SK-N-SH (cell line): ENCODE results near the gene B2M. TPM values are rescaled to one million over a fixed set of nuclear protein-coding genes. Genes with fewer than 3 reads are reported as not detected.

Experiments used
- CTCF ChIA-PET: fragments of 300-600, 350-600 bp; formaldehyde crosslinking; extraction: SDS; loops from one replicate; lab custom pipeline; 2021; lab: Yijun Ruan, JAX
- POLR2A ChIA-PET: fragments of 350-600 bp; sonication (Branson Sonifier 250); formaldehyde crosslinking; extraction: SDS; loops from one replicate; lab custom pipeline; 2020; ENCODE audit warnings: antibody characterized with exemption, inconsistent platforms; lab: Yijun Ruan, JAX
- DNase-seq: peaks from one replicate; pipeline ENCODE4 v3.0.0; 2012
- H2AFZ ChIP-seq: fragments of 200-600 bp; sonication (generic); 2 replicates; pipeline ENCODE4 v1.8.1; 2016; ENCODE audit warnings: antibody characterized with exemption, mild to moderate bottlenecking, low read depth
- H3F3A ChIP-seq: fragments of 200-600 bp; sonication (generic); replicated peaks from 2 replicates; pipeline ENCODE3; 2016; ENCODE audit warnings: antibody characterized with exemption, mild to moderate bottlenecking; ENCODE audit not compliant: insufficient read depth
- H3K27ac ChIP-seq, 2 experiments: fragments of 200-500 bp in 1 of 2; fragments of 200-600 bp in 1 of 2; sonication (Bioruptor generic) in 1 of 2; sonication (generic), shearing (Covaris generic) in 1 of 2; 2 replicates each; pipeline versions ENCODE4 v1.5.1 to v1.6.1; 2014 to 2016; ENCODE audit warnings: low read depth in 2 of 2, inconsistent platforms in 1 of 2, low read length in 1 of 2, mild to moderate bottlenecking in 1 of 2, mixed read lengths in 1 of 2
- H3K27me3 ChIP-seq: fragments of 200-600 bp; sonication (generic), shearing (Covaris generic); 2 replicates; pipeline ENCODE4 v1.6.1; 2016; ENCODE audit warnings: mixed run types; ENCODE audit not compliant: insufficient read depth
- H3K36me3 ChIP-seq, 2 experiments: fragments of 200-500 bp in 1 of 2; fragments of 200-600 bp in 1 of 2; sonication (Bioruptor generic) in 1 of 2; sonication (generic) in 1 of 2; replicated peaks in 1 of 2; 2 replicates each; pipeline versions ENCODE3 to v1.5.1; 2014 to 2016; ENCODE audit warnings: low read length in 1 of 2, mild to moderate bottlenecking in 1 of 2; ENCODE audit not compliant: insufficient read depth in 2 of 2, control insufficient read depth in 1 of 2
- H3K4me1 ChIP-seq, 2 experiments: fragments of 200-500 bp in 1 of 2; fragments of 200-600 bp in 1 of 2; sonication (Bioruptor generic) in 1 of 2; sonication (generic), shearing (Covaris generic) in 1 of 2; 2 replicates each; pipeline versions ENCODE4 v1.5.1 to v1.6.1; 2014 to 2016; ENCODE audit warnings: low read depth in 1 of 2, low read length in 1 of 2, mixed run types in 1 of 2; ENCODE audit not compliant: insufficient read depth in 2 of 2, control insufficient read depth in 1 of 2
- H3K4me2 ChIP-seq: fragments of 200-600 bp; sonication (generic), shearing (Covaris generic); 2 replicates; pipeline ENCODE4 v1.6.1; 2017; ENCODE audit warnings: mixed run types
- H3K4me3 ChIP-seq, 2 experiments: fragments of 200-500 bp in 1 of 2; fragments of 200-600 bp in 1 of 2; sonication (Bioruptor generic) in 1 of 2; sonication (generic), shearing (Covaris generic) in 1 of 2; 2 replicates each; pipeline versions ENCODE4 v1.5.1 to v1.8.1; 2014 to 2016; ENCODE audit warnings: low read depth in 2 of 2, inconsistent platforms in 1 of 2, low read length in 1 of 2, mild to moderate bottlenecking in 1 of 2, mixed read lengths in 1 of 2, moderate library complexity in 1 of 2
- H3K79me2 ChIP-seq: fragments of 200-600 bp; sonication (generic); 2 replicates; pipeline ENCODE4 v1.8.1; 2017; ENCODE audit warnings: mild to moderate bottlenecking; ENCODE audit not compliant: insufficient read depth
- H3K9ac ChIP-seq: fragments of 200-600 bp; sonication (generic); 2 replicates; pipeline ENCODE4 v1.6.1; 2017; ENCODE audit warnings: mixed run types
- H3K9me2 ChIP-seq: fragments of 200-600 bp; sonication (generic); 2 replicates; pipeline ENCODE4 v1.6.1; 2017; ENCODE audit warnings: mixed run types
- H3K9me3 ChIP-seq: fragments of 200-600 bp; sonication (generic); 2 replicates; pipeline ENCODE4 v1.6.1; 2017; ENCODE audit warnings: mixed run types, mild to moderate bottlenecking, moderate library complexity
- H4K20me1 ChIP-seq: fragments of 200-600 bp; sonication (generic); 2 replicates; pipeline ENCODE4 v1.6.1; 2017; ENCODE audit warnings: mild to moderate bottlenecking, mixed run types; ENCODE audit not compliant: insufficient read depth
- CHD2 ChIP-seq: fragments of 150-350 bp; IDR thresholded peaks from 2 replicates; pipeline ENCODE4 v1.6.1; 2018; ENCODE audit warnings: low read length; ENCODE audit not compliant: partially characterized antibody
- ELF1 ChIP-seq: IDR thresholded peaks from 2 replicates; pipeline ENCODE4 v1.4.0; 2012
- FOXM1 ChIP-seq: IDR thresholded peaks from 2 replicates; pipeline ENCODE4 v1.4.0; 2012; ENCODE audit warnings: low read depth, mild to moderate bottlenecking
- GABPA ChIP-seq: IDR thresholded peaks from 2 replicates; pipeline ENCODE4 v1.4.0; 2012; ENCODE audit warnings: low read depth, mild to moderate bottlenecking
- JUND ChIP-seq: IDR thresholded peaks from 2 replicates; pipeline ENCODE4 v1.4.0; 2012
- NFIC ChIP-seq: IDR thresholded peaks from 2 replicates; pipeline ENCODE4 v1.4.0; 2012; ENCODE audit warnings: borderline replicate concordance
- POLR2AphosphoS5 ChIP-seq: IDR thresholded peaks from 2 replicates; pipeline ENCODE4 v1.6.1; 2012; ENCODE audit warnings: low read depth, low read length
- RAD21 ChIP-seq: IDR thresholded peaks from 2 replicates; pipeline ENCODE4 v1.6.1; 2012; ENCODE audit warnings: mild to moderate bottlenecking, low read length
- RCOR1 ChIP-seq: fragments of 150-350 bp; IDR thresholded peaks from 2 replicates; pipeline ENCODE4 v1.6.1; 2017; ENCODE audit warnings: antibody characterized with exemption, low read length
- RXRA ChIP-seq: IDR thresholded peaks from 2 replicates; pipeline ENCODE4 v1.4.0; 2012; ENCODE audit warnings: low read depth, mild to moderate bottlenecking, borderline replicate concordance
- SMC3 ChIP-seq: IDR thresholded peaks from 2 replicates; pipeline ENCODE4 v1.6.1; 2012; ENCODE audit warnings: low read depth, low read length, improper control_type of control experiment
- TEAD4 ChIP-seq: IDR thresholded peaks from 2 replicates; pipeline ENCODE4 v1.4.0; 2012; ENCODE audit warnings: mild to moderate bottlenecking, borderline replicate concordance; ENCODE audit not compliant: insufficient read depth
- YY1 ChIP-seq: IDR thresholded peaks from 2 replicates; pipeline ENCODE4 v1.4.0; 2012; ENCODE audit warnings: low read depth, mild to moderate bottlenecking
- WGBS: methylation state at CpG from one replicate; pipeline ENCODE4 v1.1.6; 2017; ENCODE audit warnings: low lambda C conversion rate; 5-methylcytosine and 5-hydroxymethylcytosine counted together
- polyA plus RNA-seq, 3 experiments: library from polyadenylated mRNA; depleted of rRNA; stranded (reverse); fragments of >200 nt; gene quantifications; 2 replicates each; pipeline ENCODE4 v1.2.3, GENCODE V29; 2012
- TF ChIP-seq, protein P1 (sequence below): IDR thresholded peaks from 2 replicates; pipeline ENCODE4 v1.4.0; 2012; ENCODE audit warnings: low read depth, borderline replicate concordance
- TF ChIP-seq, protein P2 (sequence below): IDR thresholded peaks from 2 replicates; pipeline ENCODE4 v1.6.1; 2012; ENCODE audit warnings: mild to moderate bottlenecking, low read depth, low read length, moderate library complexity
- TF ChIP-seq, protein P3 (sequence below): fragments of 150-350 bp; IDR thresholded peaks from 2 replicates; pipeline ENCODE4 v1.6.1; 2017; ENCODE audit warnings: antibody characterized with exemption, low read length, low read depth, borderline replicate concordance
- TF ChIP-seq, protein P4 (sequence below): IDR thresholded peaks from 2 replicates; pipeline ENCODE4; 2012
- TF ChIP-seq, protein P5 (sequence below): fragments of 200-600 bp; sonication (generic); IDR thresholded peaks from 2 replicates; pipeline ENCODE4 v1.6.1; 2017; ENCODE audit warnings: antibody characterized with exemption, mild to moderate bottlenecking, moderate library complexity

B2M gene
- polyA plus RNA-seq, 1 of the 3 experiments (the other 2 are of a cell fraction): 1,193 TPM

DNA sequence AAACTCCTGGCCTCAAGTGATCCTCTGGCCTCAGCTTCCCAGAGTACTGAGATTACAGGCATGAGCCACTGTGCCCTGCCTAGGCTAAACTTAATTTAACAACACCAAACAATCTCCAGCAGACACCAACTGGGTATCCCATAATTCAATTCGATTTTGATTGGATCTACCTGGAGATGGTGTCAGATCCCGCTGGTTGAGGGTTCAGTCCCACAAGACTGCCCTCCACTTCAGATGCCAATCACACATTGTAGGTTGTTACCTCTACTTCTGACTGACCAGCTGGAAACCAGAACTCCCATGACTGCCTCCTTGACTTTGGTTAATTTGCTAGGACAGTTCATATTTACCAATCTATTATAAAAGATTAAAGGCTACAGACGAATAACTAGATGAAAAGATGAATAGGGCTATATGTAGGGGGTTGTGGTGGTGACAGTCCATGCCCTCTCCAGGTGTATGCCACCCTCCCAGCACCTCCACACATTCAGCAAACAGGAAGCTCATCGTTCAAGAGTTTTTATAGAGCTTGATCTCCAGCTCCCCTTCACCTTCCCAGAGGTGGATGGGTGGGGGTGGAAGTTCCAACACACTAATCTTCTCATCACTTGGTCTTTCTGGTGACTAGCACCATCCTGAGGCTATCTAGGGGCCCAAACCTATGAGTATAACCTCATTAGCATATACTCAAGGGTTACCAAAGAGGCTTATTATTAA is 9.3 kb downstream of the B2M start:
- Histone ChIP-seq H3K27ac (no peak overlapping the region), H3K9me2 (no peaks in the 10 kb centered on the region), H3K9ac (no peak overlapping the region), H3K4me1 (no peaks in the 10 kb centered on the region; a peak in 1 of 4 replicates), H3F3A (peaks cover 9% of the 10 kb centered on the region), H3K27me3 (no peaks in the 10 kb centered on the region), H3K36me3 (peaks cover 30 to 33% of the 10 kb centered on the region in 2 experiments), H3K9me3 (no peaks in the 10 kb centered on the region), H3K4me3 (no peak overlapping the region), H4K20me1 (no peaks in the 10 kb centered on the region), H2AFZ (no peak overlapping the region), H3K79me2 (no peaks in the 10 kb centered on the region), H3K4me2 (no peak overlapping the region)
- 81% methylated on average over 4 of the region's 4 CpGs for WGBS
- ChIA-PET CTCF (interaction anchor here (3.0 kb wide), 1 partner anchor 18 kb away, joined by 12 read pairs; no protein-coding TSS in a partner anchor), POLR2A (no interaction called here)
- DNase-seq: no peak
- TF ChIP-seq, protein P1, sequence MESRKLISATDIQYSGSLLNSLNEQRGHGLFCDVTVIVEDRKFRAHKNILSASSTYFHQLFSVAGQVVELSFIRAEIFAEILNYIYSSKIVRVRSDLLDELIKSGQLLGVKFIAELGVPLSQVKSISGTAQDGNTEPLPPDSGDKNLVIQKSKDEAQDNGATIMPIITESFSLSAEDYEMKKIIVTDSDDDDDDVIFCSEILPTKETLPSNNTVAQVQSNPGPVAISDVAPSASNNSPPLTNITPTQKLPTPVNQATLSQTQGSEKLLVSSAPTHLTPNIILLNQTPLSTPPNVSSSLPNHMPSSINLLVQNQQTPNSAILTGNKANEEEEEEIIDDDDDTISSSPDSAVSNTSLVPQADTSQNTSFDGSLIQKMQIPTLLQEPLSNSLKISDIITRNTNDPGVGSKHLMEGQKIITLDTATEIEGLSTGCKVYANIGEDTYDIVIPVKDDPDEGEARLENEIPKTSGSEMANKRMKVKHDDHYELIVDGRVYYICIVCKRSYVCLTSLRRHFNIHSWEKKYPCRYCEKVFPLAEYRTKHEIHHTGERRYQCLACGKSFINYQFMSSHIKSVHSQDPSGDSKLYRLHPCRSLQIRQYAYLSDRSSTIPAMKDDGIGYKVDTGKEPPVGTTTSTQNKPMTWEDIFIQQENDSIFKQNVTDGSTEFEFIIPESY: no peak
- TF ChIP-seq ELF1 (no peak), POLR2AphosphoS5 (no peak), RXRA (no peak), YY1 (no peak), FOXM1 (no peak), CHD2 (no peak), RCOR1 (no peak), JUND (no peak), GABPA (no peak), TEAD4 (no peak), SMC3 (no peak), NFIC (no peak), RAD21 (no peak)
- TF ChIP-seq, protein P2, sequence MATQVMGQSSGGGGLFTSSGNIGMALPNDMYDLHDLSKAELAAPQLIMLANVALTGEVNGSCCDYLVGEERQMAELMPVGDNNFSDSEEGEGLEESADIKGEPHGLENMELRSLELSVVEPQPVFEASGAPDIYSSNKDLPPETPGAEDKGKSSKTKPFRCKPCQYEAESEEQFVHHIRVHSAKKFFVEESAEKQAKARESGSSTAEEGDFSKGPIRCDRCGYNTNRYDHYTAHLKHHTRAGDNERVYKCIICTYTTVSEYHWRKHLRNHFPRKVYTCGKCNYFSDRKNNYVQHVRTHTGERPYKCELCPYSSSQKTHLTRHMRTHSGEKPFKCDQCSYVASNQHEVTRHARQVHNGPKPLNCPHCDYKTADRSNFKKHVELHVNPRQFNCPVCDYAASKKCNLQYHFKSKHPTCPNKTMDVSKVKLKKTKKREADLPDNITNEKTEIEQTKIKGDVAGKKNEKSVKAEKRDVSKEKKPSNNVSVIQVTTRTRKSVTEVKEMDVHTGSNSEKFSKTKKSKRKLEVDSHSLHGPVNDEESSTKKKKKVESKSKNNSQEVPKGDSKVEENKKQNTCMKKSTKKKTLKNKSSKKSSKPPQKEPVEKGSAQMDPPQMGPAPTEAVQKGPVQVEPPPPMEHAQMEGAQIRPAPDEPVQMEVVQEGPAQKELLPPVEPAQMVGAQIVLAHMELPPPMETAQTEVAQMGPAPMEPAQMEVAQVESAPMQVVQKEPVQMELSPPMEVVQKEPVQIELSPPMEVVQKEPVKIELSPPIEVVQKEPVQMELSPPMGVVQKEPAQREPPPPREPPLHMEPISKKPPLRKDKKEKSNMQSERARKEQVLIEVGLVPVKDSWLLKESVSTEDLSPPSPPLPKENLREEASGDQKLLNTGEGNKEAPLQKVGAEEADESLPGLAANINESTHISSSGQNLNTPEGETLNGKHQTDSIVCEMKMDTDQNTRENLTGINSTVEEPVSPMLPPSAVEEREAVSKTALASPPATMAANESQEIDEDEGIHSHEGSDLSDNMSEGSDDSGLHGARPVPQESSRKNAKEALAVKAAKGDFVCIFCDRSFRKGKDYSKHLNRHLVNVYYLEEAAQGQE: no peak
- TF ChIP-seq, protein P3, sequence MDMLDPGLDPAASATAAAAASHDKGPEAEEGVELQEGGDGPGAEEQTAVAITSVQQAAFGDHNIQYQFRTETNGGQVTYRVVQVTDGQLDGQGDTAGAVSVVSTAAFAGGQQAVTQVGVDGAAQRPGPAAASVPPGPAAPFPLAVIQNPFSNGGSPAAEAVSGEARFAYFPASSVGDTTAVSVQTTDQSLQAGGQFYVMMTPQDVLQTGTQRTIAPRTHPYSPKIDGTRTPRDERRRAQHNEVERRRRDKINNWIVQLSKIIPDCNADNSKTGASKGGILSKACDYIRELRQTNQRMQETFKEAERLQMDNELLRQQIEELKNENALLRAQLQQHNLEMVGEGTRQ: no peak
- TF ChIP-seq, protein P4, sequence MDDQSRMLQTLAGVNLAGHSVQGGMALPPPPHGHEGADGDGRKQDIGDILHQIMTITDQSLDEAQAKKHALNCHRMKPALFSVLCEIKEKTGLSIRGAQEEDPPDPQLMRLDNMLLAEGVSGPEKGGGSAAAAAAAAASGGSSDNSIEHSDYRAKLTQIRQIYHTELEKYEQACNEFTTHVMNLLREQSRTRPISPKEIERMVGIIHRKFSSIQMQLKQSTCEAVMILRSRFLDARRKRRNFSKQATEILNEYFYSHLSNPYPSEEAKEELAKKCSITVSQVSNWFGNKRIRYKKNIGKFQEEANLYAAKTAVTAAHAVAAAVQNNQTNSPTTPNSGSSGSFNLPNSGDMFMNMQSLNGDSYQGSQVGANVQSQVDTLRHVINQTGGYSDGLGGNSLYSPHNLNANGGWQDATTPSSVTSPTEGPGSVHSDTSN: no peak
- TF ChIP-seq, protein P5, sequence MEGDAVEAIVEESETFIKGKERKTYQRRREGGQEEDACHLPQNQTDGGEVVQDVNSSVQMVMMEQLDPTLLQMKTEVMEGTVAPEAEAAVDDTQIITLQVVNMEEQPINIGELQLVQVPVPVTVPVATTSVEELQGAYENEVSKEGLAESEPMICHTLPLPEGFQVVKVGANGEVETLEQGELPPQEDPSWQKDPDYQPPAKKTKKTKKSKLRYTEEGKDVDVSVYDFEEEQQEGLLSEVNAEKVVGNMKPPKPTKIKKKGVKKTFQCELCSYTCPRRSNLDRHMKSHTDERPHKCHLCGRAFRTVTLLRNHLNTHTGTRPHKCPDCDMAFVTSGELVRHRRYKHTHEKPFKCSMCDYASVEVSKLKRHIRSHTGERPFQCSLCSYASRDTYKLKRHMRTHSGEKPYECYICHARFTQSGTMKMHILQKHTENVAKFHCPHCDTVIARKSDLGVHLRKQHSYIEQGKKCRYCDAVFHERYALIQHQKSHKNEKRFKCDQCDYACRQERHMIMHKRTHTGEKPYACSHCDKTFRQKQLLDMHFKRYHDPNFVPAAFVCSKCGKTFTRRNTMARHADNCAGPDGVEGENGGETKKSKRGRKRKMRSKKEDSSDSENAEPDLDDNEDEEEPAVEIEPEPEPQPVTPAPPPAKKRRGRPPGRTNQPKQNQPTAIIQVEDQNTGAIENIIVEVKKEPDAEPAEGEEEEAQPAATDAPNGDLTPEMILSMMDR: no peak
